CD4-positive, CD25-positive, alpha-beta regulatory T cell (primary cell): ENCODE data around the gene LMBRD1. TPM values are rescaled to one million over a fixed set of nuclear protein-coding genes. Genes with fewer than 3 reads are reported as not detected.
"Not testable (repeated sequence)": the region's sequence is repeated elsewhere in the genome, so short reads cannot be mapped to it uniquely, and the experiment has no call there.

Experiments used
- ATAC-seq, 2 donors: fragments of 150-1000 bp; cut with Tn5 transposase; one replicate each; pipeline ENCODE4 v1.10.0; 2021; ENCODE audit warnings: low read depth in 2 of 2, moderate number of reproducible peaks in 2 of 2, moderate library complexity in 1 of 2
- DNase-seq, 3 donors: peaks; one replicate each; pipeline versions ENCODE4 v3.0.0 to v3.0.0-alpha.2; 2012 to 2022; ENCODE audit warnings: mixed read lengths in 1 of 3
- H3K27ac ChIP-seq: one replicate; pipeline ENCODE4 v1.7.0; 2013; ENCODE audit warnings: mild to moderate bottlenecking, low read length; ENCODE audit not compliant: insufficient read depth, poor library complexity, severe bottlenecking
- H3K27me3 ChIP-seq: one replicate; pipeline ENCODE4 v1.7.0; 2013; ENCODE audit warnings: low read length; ENCODE audit not compliant: control insufficient read depth, insufficient read depth
- H3K36me3 ChIP-seq: one replicate; pipeline ENCODE4 v1.7.0; 2013; ENCODE audit warnings: mild to moderate bottlenecking, low read length, moderate library complexity; ENCODE audit not compliant: control insufficient read depth, insufficient read depth
- H3K4me1 ChIP-seq: 2 replicates; pipeline ENCODE4 v1.7.0; 2013; ENCODE audit warnings: mild to moderate bottlenecking, low read length; ENCODE audit not compliant: insufficient read depth, control insufficient read depth, poor library complexity, severe bottlenecking
- H3K4me3 ChIP-seq: one replicate; pipeline ENCODE4 v1.7.0; 2013; ENCODE audit warnings: low read depth, mild to moderate bottlenecking, low read length, moderate library complexity
- H3K9me3 ChIP-seq, 2 experiments: 1 replicate in 1 of 2; 2 replicates in 1 of 2; pipeline ENCODE4 v1.7.0; 2013; ENCODE audit warnings: low read length in 2 of 2, mild to moderate bottlenecking in 1 of 2, moderate library complexity in 1 of 2; ENCODE audit not compliant: control insufficient read depth in 2 of 2
- H3K27ac Mint-ChIP-seq, 3 donors: one replicate each; pipeline ENCODE4 v1.8.0; 2020 to 2022; ENCODE audit warnings: mild to moderate bottlenecking in 3 of 3, mixed read lengths in 3 of 3, moderate library complexity in 2 of 3
- H3K27me3 Mint-ChIP-seq: one replicate; pipeline ENCODE4 v1.8.0; 2022; ENCODE audit warnings: mild to moderate bottlenecking, mixed read lengths
- H3K36me3 Mint-ChIP-seq: one replicate; pipeline ENCODE4 v1.8.0; 2020; ENCODE audit warnings: mixed read lengths
- H3K4me1 Mint-ChIP-seq, 4 donors: one replicate each; pipeline ENCODE4 v1.8.0; 2020 to 2022; ENCODE audit warnings: mixed read lengths in 4 of 4, mild to moderate bottlenecking in 1 of 4
- H3K4me3 Mint-ChIP-seq, 4 donors: one replicate each; pipeline ENCODE4 v1.8.0; 2020 to 2022; ENCODE audit warnings: mild to moderate bottlenecking in 4 of 4, mixed read lengths in 4 of 4, moderate library complexity in 3 of 4
- H3K9me3 Mint-ChIP-seq, 7 donors: one replicate each; pipeline ENCODE4 v1.8.0; 2020 to 2022; ENCODE audit warnings: mixed read lengths in 7 of 7, mild to moderate bottlenecking in 3 of 7, moderate library complexity in 2 of 7
- polyA plus RNA-seq, 4 donors: library from polyadenylated mRNA; unstranded; fragments of 300-500 nt; fragmentation: Illumina TruSeq; gene quantifications; one replicate each; pipeline ENCODE4 v1.2.3, GENCODE V29; 2021
- total RNA-seq: library from RNA; stranded (reverse); gene quantifications from one replicate; pipeline ENCODE4 v1.2.3, GENCODE V29; 2022

The LMBRD1 gene
- total and polyA plus RNA-seq, 5 donors from 2014 or later: 40.8 to 67.2 (median 58.6) TPM

DNA sequence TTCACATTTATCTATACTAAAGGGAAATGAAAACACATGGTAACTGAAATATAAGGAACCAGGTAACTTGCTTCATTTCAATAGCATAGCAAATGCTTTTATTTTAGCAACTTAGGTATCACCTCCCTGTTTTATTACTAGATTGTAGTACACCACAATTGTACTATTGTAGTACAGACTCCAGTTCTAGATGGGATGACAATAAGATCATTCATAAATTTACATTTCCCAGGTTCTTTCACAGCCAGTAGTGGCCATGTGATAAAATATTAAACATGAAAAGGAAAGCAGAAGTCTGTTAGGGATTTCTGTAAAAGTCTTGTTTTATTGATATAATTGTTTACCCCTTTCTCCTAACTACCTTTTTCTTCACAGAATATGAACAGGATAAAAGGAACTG is 97.2 kb downstream of the LMBRD1 start:
- H3K9me3 Mint-ChIP-seq: peaks cover 0 to 2% (median 0%) of the 10 kb centered on the region in 7 donors
- peaks cover 34% of the 10 kb centered on the region for H3K36me3 Mint-ChIP-seq
- ATAC-seq (no peak), DNase-seq (no peak)
- H3K4me1 ChIP-seq: no peaks in the 10 kb centered on the region
- no peak overlapping the region for H3K27ac ChIP-seq
- no peak overlapping the region for H3K4me3 Mint-ChIP-seq
- peaks cover 44% of the 10 kb centered on the region for H3K36me3 ChIP-seq
- no peak overlapping the region for H3K27ac Mint-ChIP-seq
- peaks cover 3 to 32% (median 5%) of the 10 kb centered on the region in 4 donors for H3K4me1 Mint-ChIP-seq
- no peak overlapping the region for H3K4me3 ChIP-seq
- no peaks in the 10 kb centered on the region for H3K27me3 Mint-ChIP-seq
- H3K9me3 ChIP-seq: no peaks in the 10 kb centered on the region
- no peaks in the 10 kb centered on the region for H3K27me3 ChIP-seq

- Histone ChIP-seq H3K27ac (no peak overlapping the region), H3K9me3 (no peaks in the 10 kb centered on the region), H3K4me3 (no peak overlapping the region), H3K27me3 (no peaks in the 10 kb centered on the region), H3K36me3 (peaks cover 48% of the 10 kb centered on the region), H3K4me1 (no peaks in the 10 kb centered on the region)
- no peak overlapping the region for H3K4me3 Mint-ChIP-seq
- ATAC-seq: no peak
- peaks cover 0 to 2% (median 0%) of the 10 kb centered on the region in 7 donors for H3K9me3 Mint-ChIP-seq
- H3K4me1 Mint-ChIP-seq: peaks cover 0 to 14% (median 9%) of the 10 kb centered on the region in 4 donors
- H3K27ac Mint-ChIP-seq: peak overlapping the region in 1 of 3 donors; percentile 2
- peaks cover 40% of the 10 kb centered on the region for H3K36me3 Mint-ChIP-seq
- no peaks in the 10 kb centered on the region for H3K27me3 Mint-ChIP-seq
- peak in 1 of 3 donors; percentile 35 for DNase-seq
These were observed 100.5 kb downstream of the LMBRD1 start for GRCh38 chr6:69696273-69696672.

GRCh38 chr6:69693762-69694161 is 103.0 kb downstream of the LMBRD1 start:
- no peaks in the 10 kb centered on the region for H3K4me1 ChIP-seq
- Mint-ChIP-seq H3K27ac (peak overlapping the region in 1 of 3 donors; percentile 2), H3K9me3 (peaks cover 0 to 2% (median 0%) of the 10 kb centered on the region in 7 donors), H3K4me1 (peaks cover 0 to 23% (median 14%) of the 10 kb centered on the region in 4 donors), H3K4me3 (no peak overlapping the region), H3K27me3 (no peaks in the 10 kb centered on the region), H3K36me3 (peaks cover 43% of the 10 kb centered on the region)
- no peak for DNase-seq
- peaks cover 40% of the 10 kb centered on the region for H3K36me3 ChIP-seq
- no peaks in the 10 kb centered on the region for H3K27me3 ChIP-seq
- no peaks in the 10 kb centered on the region for H3K9me3 ChIP-seq
- no peak overlapping the region for H3K27ac ChIP-seq
- no peak for ATAC-seq
- no peak overlapping the region for H3K4me3 ChIP-seq

GRCh38 chr6:69690986-69691385 is 105.8 kb downstream of the LMBRD1 start:
- H3K27ac ChIP-seq: no peak overlapping the region
- ATAC-seq: no peak
- H3K9me3 ChIP-seq: no peaks in the 10 kb centered on the region
- peaks cover 29% of the 10 kb centered on the region for H3K36me3 ChIP-seq
- no peak for DNase-seq
- peaks cover 0 to 2% (median 0%) of the 10 kb centered on the region in 7 donors for H3K9me3 Mint-ChIP-seq
- no peaks in the 10 kb centered on the region for H3K27me3 Mint-ChIP-seq
- H3K4me3 Mint-ChIP-seq: no peak overlapping the region
- peaks cover 5 to 21% (median 17%) of the 10 kb centered on the region in 4 donors for H3K4me1 Mint-ChIP-seq
- H3K4me3 ChIP-seq: no peak overlapping the region
- H3K27ac Mint-ChIP-seq: no peak overlapping the region
- peaks cover 33% of the 10 kb centered on the region for H3K36me3 Mint-ChIP-seq
- H3K27me3 ChIP-seq: no peaks in the 10 kb centered on the region
- H3K4me1 ChIP-seq: no peaks in the 10 kb centered on the region

GRCh38 chr6:69680302-69680701 is 116.5 kb downstream of the LMBRD1 start:
- DNase-seq: no peak
- Mint-ChIP-seq H3K27me3 (no peaks in the 10 kb centered on the region), H3K27ac (no peak overlapping the region), H3K4me1 (peaks cover 0 to 28% (median 23%) of the 10 kb centered on the region in 4 donors), H3K4me3 (no peak overlapping the region), H3K9me3 (no peaks in the 10 kb centered on the region), H3K36me3 (peaks cover 27% of the 10 kb centered on the region)
- Histone ChIP-seq H3K4me3 (no peak overlapping the region), H3K9me3 (no peaks in the 10 kb centered on the region), H3K27ac (no peak overlapping the region), H3K4me1 (peaks cover 4% of the 10 kb centered on the region), H3K36me3 (peaks cover 21% of the 10 kb centered on the region), H3K27me3 (no peaks in the 10 kb centered on the region)
- no peak for ATAC-seq

DNA sequence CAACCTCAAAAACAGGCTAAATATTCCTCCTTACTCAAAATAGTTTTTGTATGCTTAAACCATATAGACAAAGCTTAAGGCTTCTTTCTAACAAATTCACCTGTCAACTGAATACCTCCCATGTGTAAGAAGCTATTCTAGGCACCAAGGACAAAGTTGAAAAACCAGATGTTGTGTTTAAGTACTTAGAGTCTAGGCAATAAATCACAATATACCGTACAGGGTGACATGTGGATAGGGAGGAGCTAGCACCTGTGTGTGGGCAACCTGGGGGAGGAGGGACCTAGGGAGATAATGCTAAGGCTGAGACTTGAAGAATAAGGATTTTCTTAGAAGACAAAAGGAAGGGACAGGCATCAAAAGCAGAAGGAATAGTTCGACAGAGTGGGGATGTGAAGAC is 123.5 kb downstream of the LMBRD1 start:
- Mint-ChIP-seq H3K36me3 (peaks cover 51% of the 10 kb centered on the region), H3K4me3 (no peak overlapping the region), H3K4me1 (peaks cover 0 to 10% (median 2%) of the 10 kb centered on the region in 4 donors), H3K27ac (peak overlapping the region in 1 of 3 donors; percentile 62), H3K27me3 (no peaks in the 10 kb centered on the region), H3K9me3 (peaks cover 0 to 2% (median 0%) of the 10 kb centered on the region in 7 donors)
- Histone ChIP-seq H3K27me3 (no peaks in the 10 kb centered on the region), H3K9me3 (no peaks in the 10 kb centered on the region), H3K36me3 (peaks cover 52% of the 10 kb centered on the region), H3K27ac (no peak overlapping the region), H3K4me3 (no peak overlapping the region), H3K4me1 (no peaks in the 10 kb centered on the region)
- ATAC-seq (no peak), DNase-seq (no peak)

DNA sequence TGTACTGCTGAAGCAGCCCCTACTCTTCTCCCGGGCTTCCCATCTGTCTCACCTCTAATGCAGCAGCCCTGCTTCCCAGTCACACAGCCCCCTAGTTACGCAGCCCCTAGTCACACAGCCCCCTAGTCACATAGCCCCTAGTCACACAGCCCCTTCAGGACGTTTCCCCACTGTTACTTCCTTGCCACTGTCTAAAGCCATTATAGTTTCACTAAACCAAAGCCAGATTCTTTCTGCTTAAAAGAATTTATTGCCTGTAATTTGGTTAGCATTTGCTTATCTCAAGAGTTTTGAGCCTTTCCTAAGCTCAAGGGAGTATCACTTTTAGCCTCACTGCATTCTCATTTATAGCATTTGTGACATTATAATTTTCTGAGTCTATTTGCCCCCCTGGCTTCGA is 127.9 kb downstream of the LMBRD1 start:
- Mint-ChIP-seq H3K4me3 (peak overlapping the region in 1 of 4 donors; percentile 39), H3K27ac (peak overlapping the region in 1 of 3 donors; percentile 25), H3K9me3 (peaks cover 0 to 2% (median 0%) of the 10 kb centered on the region in 7 donors), H3K27me3 (no peaks in the 10 kb centered on the region), H3K36me3 (peaks cover 20% of the 10 kb centered on the region), H3K4me1 (peaks cover 0 to 5% (median 0%) of the 10 kb centered on the region in 4 donors)
- Histone ChIP-seq H3K27me3 (peaks cover 1% of the 10 kb centered on the region), H3K36me3 (peaks cover 22% of the 10 kb centered on the region), H3K27ac (no peak overlapping the region), H3K4me3 (no peak overlapping the region), H3K4me1 (no peaks in the 10 kb centered on the region), H3K9me3 (no peaks in the 10 kb centered on the region)
- DNase-seq (no peak), ATAC-seq (no peak)

- H3K4me3 Mint-ChIP-seq, H3K4me1 Mint-ChIP-seq, ATAC-seq, H3K27ac Mint-ChIP-seq, H3K36me3 Mint-ChIP-seq, H3K9me3 Mint-ChIP-seq, H3K27ac ChIP-seq, DNase-seq, H3K27me3 Mint-ChIP-seq, H3K36me3 ChIP-seq, H3K9me3 ChIP-seq, H3K4me3 ChIP-seq, H3K4me1 ChIP-seq, H3K27me3 ChIP-seq: not testable (repeated sequence)
These were observed 130.0 kb downstream of the LMBRD1 start for GRCh38 chr6:69666779-69667178.
